Cortex of kidney (tissue), 1 donor: ENCODE results near the gene OOSP4A.
"Not testable (repeated sequence)": the region's sequence is repeated elsewhere in the genome, so short reads cannot be mapped to it uniquely, and the experiment has no call there.

ENCODE experiments used
- DNase-seq: peaks from one replicate; lab custom pipeline; 2025; lab: John Stamatoyannopoulos, UW

Gene OOSP4A

DNA sequence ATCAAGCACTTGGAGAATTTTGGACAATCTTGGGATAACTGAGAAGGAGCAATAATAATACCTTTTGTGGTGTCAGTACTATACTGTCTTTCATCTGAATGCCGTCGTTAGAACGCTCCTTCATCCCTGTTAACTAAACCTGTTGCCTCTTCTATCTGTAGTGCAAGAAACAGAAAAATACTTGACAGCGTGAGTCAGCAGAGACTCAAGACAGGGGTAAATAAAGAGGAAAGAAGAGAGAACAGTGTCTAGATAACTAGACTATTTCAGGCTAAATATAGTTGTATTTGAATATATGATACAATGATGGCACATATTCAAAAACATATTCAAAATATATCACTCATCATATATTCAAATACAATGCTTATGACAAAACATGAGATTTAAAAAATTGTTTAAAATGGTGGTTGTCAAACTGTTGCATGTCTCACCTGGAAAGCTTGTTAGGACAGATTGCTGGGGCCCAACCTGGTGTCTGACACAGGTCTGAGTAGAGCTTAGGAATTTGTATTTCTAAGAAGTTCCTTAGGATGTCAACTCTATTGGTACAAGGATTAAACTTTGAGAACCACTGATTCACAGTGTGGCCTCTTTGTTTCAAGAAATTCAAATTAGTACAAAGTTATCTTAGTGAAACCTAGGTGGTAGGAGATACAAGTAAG lies 17.4 kb downstream of the OOSP4A start:
- DNase-seq = no peak

DNA sequence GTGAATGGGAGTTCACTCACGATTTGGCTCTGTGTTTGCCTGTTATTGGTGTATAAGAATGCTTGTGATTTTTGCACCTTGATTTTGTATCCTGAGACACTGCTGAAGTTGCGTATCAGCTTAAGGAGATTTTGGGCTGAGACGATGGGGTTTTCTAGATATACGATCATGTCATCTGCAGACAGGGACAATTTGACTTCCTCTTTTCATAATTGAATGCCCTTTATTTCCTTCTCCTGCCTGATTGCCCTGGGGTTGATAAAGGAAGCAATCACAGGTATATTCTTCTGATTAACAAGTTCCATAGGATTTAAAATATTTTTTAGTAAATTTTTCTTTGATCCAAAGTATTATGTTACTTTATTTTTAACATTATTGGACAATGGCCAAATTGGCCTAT lies 18.2 kb downstream of the OOSP4A start:
- DNase-seq = not testable (repeated sequence)

DNA sequence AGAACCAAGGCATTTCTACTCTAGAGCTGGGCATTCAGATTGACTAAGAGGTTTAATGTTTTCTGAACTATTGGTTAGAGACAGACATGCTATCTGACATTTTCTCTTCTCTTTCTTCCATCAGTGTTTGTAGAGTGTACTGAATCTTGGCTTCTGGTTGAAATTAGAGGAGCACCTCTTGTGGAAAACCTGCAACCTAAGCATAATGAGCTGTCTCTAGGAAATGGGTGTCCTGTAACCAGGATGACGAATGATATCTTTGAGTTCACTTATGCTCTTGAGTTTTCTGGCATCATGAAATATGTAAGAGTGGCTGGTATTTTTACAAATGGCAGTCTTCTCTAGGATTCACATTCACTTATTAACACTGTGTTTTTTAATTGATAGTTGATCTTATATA lies 19.4 kb downstream of the OOSP4A start:
- DNase-seq = no peak

DNA sequence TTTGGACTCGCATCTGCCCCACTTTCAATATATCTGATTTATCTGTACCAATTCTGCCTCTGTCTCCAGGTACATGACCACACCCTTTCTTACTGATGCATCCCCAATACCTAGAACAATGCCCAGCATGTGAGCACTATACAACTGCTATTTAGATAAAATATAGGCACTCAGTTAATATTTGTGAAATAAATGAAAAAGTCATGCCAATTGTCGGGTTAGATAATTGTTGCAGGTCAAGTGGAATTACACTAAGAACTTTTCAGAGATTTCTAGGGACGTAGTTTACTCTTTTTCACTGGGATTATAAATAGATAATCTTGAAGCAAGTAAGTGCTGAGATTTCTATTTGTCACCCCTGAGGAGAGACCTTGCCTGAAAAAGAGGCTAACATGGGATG lies 20.5 kb downstream of the OOSP4A start:
- DNase-seq = no peak

DNA sequence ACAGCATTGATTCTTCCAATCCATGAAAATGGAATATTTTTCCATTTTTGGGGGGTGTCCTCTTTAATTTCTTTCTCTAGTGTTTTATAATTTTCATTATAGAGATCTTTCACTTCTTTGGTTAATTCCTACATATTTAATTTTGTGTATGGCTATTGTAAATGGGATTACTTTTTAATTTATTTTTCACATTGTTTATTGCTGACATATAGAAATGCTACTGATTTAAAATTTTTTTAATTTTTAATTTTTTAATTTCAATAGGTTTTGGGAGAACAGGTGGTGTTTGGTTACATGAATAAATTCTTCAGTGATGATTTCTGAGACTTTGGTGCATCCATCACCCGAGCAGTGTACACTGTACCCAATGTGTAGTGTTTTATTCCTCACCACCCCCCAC lies 26.6 kb downstream of the OOSP4A start:
- no peak for DNase-seq

DNA sequence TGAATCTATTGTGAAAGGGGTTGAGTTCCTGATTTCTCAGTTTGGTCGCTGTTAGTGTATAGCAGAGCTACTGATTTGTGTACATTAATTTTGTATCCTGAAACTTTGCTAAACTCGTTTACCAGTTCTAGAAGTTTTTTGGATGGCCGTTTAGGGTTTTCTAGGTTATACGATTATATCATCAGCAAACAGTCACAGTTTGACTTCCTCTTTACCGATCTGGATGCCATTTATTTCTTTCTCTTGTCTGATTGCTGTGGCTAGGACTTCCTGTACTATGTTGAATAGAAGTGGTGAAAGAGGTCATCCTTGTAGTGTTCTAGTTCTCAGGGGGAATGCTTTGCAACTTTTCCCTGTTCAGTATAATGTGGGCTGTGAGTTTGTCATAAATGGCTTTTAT lies 28.6 kb downstream of the OOSP4A start:
- no peak for DNase-seq

DNA sequence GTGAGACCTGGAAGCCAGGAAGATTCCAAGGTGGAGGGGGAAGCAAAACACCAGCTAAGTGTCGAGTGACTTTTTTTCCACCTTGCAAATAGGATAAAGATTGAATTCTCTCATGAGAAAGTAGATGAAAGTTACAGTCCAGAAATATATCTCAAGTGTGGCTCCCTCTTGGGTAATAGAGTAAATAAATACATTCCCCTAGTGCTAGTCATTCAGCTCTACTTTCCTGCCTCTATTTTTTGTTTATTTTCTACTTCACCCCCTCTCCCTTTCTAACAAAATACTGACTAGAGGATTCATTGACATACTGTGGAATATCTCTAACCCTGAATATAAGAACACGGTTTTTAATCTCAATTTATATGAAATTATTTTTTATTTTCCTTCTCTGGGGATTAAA lies 34.0 kb downstream of the OOSP4A start:
- no peak for DNase-seq

DNA sequence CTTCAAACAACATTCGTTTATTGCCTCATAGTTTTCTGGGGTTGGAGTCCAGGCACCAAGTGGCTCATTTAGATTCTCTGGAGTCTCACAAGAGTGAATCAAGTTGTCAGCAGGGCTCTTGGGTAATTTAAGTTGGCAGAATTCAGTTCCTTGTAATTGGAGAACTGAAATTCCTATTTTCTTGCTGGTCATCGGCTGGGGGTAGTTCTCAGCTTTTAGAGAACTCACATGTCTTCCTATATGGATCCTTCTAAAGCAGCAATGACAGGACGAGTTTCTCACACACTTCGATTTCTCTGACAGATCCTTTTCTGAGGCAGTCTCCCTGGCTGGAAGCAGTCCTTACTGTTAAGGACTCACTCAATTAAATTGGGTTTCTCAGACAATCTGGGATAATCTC lies 35.9 kb downstream of the OOSP4A start:
- DNase-seq = no peak

DNA sequence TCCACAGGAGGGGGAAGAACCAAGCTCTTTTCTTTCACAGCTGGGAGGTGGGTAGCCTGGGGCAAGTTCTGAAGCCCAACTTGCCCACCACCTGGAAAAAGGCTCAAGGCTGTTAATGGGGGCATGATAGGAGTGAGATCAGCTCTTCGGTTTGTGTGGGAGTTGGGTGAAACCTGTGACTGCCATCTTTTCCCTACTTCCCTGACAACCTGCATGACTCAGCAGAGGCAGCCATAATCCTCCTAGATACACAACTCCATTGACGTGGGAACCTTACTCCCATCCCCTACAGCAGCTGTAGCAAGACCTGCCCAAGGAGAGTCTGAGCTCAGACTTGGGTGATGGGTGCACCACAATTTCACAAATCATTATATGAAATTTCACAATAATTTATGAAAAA lies 39.9 kb downstream of the OOSP4A start:
- no peak for DNase-seq

DNA sequence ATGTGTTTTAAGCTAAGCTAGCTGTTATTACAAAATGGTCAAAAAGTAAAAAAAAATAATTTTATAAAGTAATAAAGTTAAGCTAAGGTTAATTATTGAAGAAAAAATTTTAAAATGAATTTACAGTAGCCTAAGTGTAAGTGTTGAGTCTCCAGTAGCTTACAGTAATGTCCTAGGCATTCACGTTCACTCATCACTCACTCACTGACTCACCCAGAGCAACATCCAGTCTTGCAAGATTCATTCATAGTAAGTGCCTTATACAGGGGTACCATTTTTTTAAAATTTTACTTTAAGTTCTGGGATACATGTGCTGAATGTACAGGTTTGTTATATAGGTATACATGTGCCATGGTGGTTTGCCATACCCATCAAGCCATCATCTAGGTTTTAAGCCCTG lies 41.5 kb downstream of the OOSP4A start:
- no peak for DNase-seq

DNA sequence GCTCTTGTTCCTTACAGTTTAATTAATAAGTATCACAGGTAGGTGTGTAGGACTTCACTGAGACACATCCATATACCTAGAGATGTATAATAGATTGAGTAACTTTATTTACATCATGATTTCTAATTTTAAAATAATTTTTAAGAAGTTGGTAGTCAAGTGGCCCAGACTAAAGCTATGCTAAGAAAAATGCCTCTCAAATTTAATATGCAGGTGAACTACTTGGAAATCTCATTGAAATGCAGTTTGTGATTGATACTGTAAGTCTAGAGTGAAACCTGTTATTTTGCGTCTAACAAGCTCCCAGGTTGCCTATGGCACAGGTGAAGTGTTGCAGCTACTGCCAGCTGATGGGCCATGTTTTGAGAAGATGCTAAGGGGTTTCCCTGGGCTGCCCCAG lies 53.0 kb downstream of the OOSP4A start, which contains the start of gene OOSP4B:
OOSP4B (plus strand) TSS at position 301 of the 400 bp plus-strand sequence.
- no peak for DNase-seq

DNA sequence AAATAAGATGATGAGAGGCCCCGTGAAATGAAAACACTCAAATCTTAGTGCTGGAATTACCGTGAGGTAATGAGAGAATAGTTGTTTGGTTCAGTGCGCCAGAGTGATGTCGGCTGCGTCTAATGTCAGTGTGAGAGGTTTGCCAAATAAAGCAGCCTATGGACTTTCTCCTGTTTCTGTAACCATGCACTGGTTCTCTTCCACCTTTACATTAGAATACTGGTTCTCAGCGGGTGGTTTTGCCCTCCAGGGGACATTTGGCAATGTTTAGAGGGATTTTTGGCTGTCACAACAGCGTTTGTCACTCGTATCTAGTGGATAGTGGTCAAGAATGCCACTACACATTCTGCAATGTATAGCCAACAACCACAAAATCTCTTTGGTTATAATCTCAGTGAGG lies 54.2 kb downstream of the OOSP4A start:
- DNase-seq = no peak
